Choroid plexus epithelial cell (primary cell): ENCODE results near the gene COL13A1.

Experiments used
- DNase-seq: peaks from one replicate; pipeline ENCODE4 v3.0.0-alpha.2; 2010; ENCODE audit warnings: low read depth
- H3K4me3 ChIP-seq: 2 replicates; pipeline ENCODE4 v1.5.1; 2011; ENCODE audit warnings: low read depth, mild to moderate bottlenecking, control low read depth, low read length, moderate library complexity
- TF ChIP-seq, protein P1 (sequence below): conservative IDR thresholded peaks from 2 replicates; pipeline ENCODE4 v1.5.1; 2011; ENCODE audit warnings: low read depth, mild to moderate bottlenecking, control low read depth, inconsistent platforms, low read length, moderate library complexity

Gene COL13A1

DNA sequence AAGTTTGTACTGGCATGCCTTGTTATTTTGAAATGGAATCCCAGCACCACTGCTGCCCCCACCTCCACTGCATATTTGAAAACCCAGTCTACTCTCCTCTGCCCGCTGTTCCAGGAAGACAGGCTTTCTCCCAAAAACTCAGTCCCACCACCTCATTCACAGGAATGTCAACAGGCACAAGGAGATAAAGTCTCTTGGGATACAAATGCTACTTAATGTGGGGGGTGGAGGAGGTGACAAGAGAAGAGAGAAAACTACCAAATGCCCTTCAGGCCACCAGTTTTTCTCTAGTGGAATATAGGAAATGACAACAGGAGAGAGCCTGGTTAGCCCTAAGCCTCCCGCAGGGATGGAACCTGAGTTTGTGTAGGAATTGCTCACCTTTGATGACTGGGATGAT, 1.0 kb upstream of the COL13A1 start:
- TF ChIP-seq, protein P1, sequence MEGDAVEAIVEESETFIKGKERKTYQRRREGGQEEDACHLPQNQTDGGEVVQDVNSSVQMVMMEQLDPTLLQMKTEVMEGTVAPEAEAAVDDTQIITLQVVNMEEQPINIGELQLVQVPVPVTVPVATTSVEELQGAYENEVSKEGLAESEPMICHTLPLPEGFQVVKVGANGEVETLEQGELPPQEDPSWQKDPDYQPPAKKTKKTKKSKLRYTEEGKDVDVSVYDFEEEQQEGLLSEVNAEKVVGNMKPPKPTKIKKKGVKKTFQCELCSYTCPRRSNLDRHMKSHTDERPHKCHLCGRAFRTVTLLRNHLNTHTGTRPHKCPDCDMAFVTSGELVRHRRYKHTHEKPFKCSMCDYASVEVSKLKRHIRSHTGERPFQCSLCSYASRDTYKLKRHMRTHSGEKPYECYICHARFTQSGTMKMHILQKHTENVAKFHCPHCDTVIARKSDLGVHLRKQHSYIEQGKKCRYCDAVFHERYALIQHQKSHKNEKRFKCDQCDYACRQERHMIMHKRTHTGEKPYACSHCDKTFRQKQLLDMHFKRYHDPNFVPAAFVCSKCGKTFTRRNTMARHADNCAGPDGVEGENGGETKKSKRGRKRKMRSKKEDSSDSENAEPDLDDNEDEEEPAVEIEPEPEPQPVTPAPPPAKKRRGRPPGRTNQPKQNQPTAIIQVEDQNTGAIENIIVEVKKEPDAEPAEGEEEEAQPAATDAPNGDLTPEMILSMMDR: no peak
- DNase-seq: no peak
- no peak overlapping the region for H3K4me3 ChIP-seq

DNA sequence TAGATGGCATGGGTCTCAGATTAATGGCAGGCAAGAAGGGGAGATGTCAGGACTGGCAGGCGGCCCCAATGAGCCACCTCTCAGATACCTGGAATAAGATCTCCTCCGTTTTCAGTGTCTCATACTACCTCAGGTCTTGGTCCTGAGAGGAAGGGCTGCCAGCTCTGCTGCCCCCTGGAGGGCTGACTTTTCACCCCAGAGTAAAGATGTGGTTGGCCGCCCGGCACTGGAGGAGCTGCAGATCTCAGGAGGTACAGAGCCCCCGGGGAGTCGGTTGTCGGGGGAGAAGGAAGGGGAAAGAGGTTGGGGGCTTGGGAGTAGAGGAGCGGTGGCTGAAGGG, 642 bp upstream of the COL13A1 start:
- peak overlapping the region; percentile 71 for H3K4me3 ChIP-seq
- TF ChIP-seq, protein P1: peak; percentile 68
- peak; percentile 60 for DNase-seq

DNA sequence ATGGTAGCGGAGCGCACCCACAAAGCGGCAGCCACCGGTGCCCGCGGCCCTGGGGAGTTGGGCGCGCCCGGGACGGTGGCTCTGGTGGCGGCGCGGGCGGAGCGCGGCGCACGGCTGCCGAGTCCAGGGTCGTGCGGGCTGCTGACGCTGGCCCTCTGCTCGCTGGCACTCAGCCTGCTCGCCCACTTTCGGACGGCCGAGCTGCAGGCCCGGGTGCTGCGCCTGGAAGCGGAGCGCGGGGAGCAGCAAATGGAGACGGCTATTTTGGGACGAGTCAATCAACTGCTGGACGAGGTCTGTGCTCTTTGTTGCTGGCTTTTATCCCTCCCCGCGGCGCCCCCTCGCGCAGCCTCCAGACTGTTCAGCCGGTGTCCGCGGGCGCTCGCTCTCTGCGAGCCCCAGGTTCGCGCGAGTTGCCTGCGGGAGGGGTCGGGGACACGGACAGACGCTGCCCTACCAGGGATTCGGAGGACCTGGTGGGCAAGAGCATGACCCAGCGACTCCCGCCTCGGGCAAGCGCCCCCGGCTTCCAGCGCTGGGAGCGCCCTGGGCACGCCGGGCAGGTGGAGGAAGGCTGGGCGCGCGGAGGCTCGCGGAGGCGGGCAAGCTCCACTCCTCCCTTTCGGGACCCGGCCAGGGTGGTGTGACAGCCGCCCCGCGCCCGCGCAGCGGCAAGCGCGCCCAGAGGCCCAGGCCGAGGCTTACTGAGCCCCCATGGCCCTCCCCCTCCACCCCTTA, 887 bp downstream of the COL13A1 start:
- TF ChIP-seq, protein P1: peak; percentile 45
- H3K4me3 ChIP-seq: peak overlapping the region; percentile 71
- DNase-seq: peak; percentile 65

DNA sequence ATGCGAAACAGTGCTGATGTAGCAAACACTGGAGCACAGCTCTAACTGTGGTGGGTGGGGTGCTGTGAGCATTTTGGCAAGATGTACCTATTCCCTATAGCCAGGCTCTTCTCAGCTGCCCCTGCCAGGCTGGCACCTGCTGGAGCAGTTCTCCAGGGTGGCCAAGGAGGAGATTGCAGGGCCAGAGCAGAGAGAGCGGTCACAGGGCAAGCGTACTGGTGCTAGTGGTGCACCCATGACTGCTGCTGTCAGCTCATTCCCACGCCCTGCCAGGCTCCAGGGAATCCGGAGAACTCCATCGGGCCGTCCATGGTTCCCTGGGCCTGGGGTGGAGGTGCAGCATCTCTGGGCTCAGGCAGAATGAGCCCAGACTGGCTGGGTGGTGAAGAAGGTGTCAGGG, 2.1 kb downstream of the COL13A1 start:
- TF ChIP-seq, protein P1: no peak
- no peak for DNase-seq
- peak overlapping the region; percentile 71 for H3K4me3 ChIP-seq

- H3K4me3 ChIP-seq: no peak overlapping the region
- no peak for DNase-seq
- TF ChIP-seq, protein P1: no peak
Observed at GRCh38 chr10:69804775-69805174, 3.1 kb downstream of the COL13A1 start.

DNA sequence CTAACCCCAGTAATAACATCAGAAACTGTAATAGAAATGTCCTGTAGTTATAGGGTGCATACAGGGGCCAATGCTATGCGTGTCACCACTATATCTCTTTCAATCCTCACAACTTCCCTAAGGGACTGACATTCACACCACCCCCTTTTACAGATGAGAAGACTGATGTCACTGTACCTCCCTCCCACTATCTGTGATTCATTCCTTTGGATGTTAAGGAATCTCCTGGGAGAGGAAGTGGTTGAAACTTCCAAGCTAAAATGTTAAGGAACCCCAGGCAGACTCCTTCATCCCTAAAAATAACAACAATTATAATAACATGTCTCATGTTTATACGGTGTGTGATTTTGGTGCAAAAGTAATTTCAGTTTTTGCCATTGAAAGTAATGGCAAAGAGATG, 5.4 kb downstream of the COL13A1 start:
- TF ChIP-seq, protein P1: no peak
- H3K4me3 ChIP-seq: no peak overlapping the region
- DNase-seq: peak; percentile 61

DNA sequence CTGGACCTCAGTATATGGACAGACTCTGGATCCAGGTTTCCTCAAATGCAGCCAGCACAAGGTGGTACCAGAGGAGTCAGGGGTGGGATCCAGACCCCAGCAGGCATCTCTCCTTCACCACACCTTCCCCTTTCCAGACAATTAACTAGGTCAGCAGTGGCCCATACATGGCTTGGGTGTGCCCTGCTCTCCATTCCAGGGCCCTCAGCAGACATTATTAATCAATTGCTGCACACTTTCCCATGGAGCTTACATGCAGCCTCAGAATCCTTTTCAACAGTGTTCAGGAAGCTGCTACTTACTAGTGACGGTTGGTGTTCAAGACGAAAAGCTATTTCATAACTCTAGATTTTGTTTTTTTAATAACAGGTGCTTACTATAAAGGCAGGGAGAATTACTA, 6.0 kb downstream of the COL13A1 start:
- TF ChIP-seq, protein P1: no peak
- peak; percentile 64 for DNase-seq
- H3K4me3 ChIP-seq: no peak overlapping the region
